Activated CD4-positive, alpha-beta T cell treated with anti-CD3 and anti-CD28 coated beads for 48 hours (primary cell): ENCODE results near the gene FRMPD4.

Experiments
- DNase-seq: peaks from one replicate; pipeline ENCODE4 v3.0.0-alpha.2; 2020

The FRMPD4 gene

DNA sequence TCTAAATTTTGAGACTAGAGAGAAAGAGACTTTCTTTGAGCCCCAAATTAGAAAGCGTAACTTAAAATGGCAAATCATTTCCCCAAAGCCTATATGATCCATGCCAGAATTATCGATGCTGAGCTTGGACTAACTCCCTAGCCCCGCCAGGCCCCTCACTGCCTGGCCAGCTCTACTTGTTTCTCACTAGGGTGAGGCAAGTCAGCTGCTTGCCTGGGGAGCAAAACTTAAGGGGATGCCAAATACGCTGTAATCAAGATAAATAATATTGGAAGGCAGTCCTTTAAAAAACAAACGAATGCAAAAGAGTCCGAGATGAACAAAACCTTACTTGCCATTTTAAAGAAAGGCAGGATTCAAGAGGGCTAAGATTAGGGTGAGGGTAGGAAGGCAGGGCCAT lies 236.0 kb downstream of the FRMPD4 start:
- DNase-seq: no peak

DNA sequence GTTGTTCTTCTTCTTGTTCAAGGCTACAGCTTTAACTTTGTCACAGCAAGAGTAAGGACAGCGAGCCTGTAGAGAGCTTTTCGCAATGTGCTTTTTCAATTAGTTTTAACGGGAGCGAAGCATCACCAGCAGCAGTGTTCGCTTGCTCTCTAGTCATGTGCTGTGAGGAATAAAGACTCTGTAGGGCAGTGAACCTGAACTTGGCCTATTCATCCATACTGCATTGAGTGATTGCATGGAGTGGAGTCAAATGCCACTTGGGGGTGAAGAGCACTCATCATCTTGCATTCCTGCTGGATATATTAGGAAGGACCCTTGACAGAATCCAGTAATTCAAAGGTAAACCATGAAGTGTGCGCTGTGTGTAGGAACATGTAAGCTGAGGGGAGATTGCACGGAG lies 240.0 kb downstream of the FRMPD4 start:
- DNase-seq: no peak

DNA sequence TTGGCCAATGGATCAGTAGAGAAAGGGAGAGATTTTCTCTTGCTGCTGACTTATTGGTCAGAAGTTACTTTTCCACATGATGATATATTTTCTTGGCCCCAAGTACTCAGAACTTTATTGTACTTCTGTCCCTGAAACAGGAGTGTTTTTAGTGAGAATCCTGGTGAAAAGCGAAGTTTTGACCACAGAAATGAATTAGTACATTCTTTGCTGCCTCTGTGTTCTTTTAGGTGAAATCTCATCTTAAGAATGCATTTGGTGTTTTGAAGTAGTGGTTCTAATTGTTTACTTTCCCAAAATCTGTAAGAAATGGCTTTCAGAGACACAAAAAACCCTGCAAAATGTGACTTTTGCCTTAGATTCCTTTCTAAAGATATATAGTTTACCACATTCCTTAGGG lies 240.4 kb downstream of the FRMPD4 start:
- no peak for DNase-seq

DNA sequence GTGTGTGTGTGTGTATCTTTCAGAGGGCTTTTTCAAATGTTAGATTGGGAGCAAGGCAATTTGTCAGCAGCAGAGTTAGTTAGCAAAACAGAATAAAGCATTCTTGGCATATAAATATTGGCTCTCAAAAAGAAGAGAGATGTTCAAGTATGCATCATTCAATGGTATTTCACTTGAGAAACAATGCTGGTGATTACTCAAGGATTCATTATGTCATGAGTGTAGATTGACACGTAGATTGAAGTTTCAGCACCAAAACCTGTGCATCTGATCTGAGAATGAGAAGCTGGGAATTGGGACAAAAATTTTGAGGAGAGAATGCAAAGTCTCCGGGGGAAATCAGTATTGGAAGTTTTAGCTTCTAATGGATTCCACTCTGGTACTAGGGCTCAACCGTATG lies 241.4 kb downstream of the FRMPD4 start:
- DNase-seq: no peak

DNA sequence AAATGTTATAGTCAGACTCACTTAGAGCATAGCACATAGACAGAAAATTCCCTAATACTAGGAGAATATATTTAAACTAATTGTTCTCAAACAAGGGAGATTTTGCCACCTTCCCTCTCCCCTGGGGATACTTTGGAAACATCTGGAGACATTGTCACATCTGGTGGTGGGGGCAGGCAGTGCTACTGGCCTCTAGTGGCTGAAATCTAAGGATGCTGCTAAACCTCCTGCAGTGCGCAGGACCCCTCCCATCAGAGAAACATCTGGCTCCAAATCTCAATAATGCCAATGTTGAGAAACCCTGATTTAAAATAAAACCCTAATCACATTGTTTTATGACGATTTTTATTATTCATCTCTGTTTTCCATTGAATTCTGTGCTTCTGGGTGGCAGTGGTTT lies 244.9 kb downstream of the FRMPD4 start:
- DNase-seq: no peak

DNA sequence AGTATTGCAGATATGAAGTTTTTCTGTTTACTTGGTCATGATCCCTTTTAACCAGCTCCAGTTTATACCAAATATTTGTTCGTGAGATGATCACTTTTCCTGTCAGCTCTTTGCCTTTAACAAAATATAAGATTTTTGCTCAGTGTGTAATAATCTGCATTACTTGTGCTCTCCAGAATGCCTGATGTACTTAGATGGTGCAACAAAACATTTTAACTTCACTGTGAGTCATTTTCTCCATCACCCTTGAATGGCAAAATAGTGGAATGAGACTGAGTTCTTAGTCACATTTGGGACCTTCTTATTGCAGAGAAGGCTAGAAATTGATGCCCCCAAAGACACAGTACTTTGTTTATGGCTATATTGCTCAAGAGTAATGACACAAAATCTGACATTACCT lies 252.0 kb downstream of the FRMPD4 start:
- no peak for DNase-seq

DNA sequence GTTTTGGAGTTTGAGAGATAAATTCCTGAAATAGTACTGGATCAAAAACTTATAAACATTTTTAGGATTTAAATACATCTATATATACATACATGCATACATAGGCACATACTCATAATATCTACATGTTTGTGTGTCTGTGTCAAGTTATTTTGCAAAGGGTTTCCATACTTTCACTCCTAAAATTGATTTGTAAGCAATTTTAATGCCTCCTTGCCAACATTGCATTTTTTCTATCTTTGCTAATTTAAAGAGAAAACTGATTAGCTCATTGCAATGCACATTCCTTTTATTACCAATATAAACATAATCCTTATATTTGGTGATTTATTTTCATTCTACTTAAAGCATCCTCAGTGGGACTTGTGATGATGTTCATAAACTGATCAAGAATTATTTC lies 258.3 kb downstream of the FRMPD4 start:
- DNase-seq: no peak

DNA sequence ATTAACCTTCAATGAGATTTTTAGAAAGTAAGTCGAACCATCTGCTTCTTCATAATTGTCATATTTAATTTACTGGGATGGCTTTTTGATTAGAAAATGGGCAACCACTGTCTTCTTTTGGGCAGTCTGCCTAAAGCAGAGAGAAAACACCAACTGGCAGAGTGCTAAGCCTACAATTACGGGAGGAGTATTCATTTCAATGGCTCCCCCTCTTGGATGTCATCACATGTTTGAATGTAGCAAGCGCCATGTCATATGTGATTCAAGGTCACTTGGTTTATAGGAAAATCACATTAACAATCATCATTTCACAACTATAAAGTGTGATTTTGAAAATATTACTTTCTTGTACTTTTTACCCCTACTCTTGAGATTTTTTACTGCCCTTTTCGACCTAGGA lies 261.9 kb downstream of the FRMPD4 start:
- DNase-seq: no peak

DNA sequence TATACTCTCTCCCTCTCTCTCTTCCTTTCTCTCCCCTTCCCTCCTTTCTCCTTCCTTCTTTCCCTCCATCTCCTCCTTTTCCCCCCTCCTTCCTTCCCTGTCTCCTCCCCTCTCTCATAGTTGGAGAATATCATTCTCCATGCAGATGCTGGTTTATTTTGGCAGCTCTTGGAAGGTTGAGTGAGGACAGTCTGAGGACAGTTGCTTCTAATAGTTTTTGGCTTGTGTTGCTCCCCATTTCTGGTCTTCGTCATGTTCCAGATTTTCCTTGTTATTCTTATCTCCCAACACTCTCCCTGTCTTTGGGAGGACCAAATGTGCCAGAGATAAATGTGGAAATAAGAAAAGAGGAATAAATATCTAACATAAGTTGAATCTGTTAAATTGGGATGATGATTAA lies 263.0 kb downstream of the FRMPD4 start:
- DNase-seq: no peak

DNA sequence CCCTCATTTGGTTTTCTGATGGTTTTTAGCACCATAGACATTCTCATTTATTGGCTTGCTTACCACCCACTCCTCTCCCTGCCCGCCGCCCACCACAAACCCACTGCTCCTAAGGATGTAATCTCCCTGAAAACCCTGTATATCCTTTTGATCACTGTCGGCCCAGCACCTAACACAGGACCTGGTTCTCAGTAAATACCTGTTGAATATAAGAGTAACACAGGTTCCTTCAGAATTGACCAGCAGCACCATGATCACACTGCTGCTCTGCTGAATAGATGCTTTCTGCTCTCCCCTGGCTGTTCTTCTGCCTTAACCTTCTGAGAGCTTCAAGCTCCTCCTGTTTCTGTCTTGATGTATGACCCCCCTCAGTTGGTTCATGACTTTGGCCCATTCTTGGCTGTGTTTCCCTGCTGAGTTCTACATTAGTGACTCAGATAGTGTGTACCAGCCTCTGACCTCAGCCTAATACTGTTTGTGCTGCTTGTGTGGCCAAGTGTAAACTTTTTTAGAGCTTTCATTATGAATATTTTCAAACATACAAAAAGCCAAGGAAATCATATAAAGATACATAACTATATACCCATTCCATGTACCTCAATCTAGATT lies 265.3 kb downstream of the FRMPD4 start:
- no peak for DNase-seq

DNA sequence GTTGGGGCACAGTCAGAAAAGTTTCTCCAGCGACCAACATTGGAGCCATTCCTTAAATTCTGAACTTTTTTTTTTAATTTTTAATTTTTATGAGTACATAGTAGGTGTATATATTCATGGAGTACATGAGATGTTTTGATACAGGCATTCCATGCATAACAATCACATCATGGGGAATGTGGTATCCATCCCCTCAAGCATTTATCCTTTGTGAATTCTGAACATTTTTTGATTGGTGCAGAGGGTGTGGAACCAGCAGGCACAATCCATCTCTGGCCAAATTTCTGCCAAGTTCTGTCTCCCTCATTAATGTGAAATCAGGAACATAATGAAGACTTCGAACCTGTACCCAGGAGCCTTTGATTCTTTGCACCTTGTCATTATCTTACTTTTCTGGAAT lies 267.0 kb downstream of the FRMPD4 start:
- DNase-seq: no peak

DNA sequence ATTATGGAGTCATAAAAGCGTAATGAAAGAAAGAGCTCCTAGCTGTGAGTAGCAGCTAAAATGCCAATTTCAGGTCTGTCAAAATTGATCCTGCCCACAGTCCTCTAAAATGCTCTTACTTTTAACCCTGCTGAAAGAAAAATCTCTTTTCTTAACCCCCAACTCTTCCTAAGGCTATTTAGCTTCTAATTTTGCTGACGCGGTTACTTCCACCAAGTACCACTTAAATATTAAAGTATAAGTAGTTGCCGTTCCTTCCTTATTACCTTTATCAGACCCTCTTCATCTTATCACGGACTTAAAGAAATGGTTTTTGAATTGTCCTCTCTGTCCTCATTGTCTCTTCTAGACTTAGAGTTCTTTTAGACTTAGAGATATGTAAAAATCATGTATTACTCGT lies 272.2 kb downstream of the FRMPD4 start:
- no peak for DNase-seq

DNA sequence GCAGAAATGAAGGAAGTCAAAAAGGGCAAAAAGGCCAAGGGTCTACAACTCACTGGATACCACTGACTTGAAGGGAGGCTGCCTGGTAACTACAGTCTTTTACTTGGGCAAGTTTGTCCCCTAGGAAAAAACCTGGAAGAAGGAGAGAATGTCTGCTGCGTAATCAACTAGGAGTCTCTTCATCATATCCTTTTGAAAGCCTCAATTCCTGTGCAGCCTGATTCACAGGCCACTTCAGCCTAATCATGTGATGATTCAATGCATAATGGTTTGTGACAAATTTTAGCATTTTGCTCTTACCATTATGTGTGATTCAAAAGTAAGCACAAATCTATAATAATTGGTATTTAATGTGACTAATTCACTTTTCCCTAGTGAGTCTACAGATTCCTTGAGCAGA lies 273.6 kb downstream of the FRMPD4 start:
- DNase-seq: no peak

DNA sequence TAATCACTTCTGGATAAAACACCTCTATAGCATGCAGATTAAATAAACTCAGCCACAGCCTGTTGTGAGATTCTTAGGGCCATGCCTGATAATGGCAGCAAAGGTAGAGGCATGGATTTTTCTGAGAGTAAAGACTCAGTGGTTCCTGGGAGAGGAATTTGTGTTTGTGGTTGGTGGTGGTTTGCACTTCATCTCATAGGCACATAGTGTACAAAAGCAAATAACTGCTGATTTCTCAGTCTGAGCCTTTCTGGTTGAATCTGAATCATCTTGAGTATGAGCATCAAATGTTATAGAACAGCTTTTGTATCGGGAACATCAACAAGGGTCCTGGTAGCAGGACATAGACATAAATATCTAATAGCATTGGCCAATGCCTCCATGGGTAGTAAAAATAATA lies 274.3 kb downstream of the FRMPD4 start:
- no peak for DNase-seq

DNA sequence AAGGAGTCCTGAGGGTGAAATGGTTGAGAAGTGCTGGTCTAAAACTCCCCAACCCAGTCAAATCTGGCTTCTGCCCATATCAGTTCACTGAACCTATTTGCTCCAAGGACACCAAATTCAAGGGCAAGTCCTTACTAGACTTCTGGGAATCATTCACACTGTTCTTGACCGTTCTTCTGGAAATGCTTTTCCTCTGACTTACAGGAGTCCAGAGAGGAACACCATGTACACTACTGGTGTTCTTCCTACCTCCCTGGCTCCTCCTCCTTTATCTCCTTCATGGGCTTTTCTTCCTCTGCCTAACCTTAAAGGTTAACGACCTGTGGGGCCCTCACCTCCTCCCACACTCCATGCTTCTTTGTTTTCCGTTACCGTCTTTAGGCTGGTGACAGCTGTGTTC lies 281.3 kb downstream of the FRMPD4 start:
- no peak for DNase-seq

DNA sequence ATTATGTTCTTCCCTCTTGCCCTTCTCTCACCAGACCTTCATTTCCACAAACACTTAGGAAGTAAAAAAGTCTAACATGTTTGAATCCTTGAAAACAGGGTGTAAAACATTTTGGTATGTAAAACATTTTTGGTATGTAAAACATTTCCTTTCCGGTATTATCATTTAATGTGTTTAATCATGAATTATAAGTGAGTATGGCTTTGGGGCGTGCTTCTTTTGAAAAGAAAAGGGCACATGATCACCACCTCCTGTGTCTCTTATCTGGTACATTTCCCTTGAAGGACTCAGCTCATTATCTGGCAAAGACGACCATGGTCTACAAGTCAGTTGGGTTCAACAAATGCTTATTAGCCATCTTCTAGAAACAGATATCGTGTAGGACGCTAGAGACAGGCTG lies 283.6 kb downstream of the FRMPD4 start:
- DNase-seq: no peak

DNA sequence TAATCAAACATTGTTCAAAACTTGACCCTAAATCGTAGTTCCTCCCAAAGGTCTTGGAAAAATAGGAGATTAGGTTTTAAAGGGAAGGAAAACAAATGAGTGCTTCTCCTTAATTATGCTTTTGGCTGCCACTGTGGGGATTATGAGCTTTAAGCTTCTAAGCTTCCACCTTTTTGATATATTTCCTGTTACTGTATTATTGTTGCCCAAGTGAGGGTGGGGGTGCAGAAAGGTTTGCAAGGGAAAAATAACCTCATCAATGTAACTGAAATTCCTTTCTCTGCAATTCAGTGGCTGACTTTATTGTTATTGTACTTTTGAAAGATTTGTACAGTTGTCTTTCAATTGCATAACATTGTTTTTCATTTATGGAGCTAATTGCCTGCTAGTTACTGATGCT lies 285.1 kb downstream of the FRMPD4 start:
- no peak for DNase-seq

DNA sequence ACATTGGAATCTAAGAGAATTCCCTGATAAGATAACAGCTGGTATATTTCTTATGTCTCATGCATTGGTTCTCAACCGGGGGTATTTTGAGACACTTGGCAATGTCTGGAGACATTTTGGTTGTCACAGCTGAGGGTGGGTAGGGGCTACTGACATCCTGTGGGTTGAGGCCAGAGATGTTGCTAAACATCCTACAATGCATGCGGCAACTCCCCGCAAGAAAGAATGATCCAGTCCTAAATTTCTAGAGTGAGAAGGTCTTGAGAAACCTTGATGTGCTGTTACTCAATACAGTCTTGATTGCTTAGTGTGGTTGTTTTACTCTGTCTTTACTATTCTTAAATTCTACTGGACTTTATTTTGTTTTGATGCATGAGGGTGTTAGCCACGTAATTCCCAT lies 287.2 kb downstream of the FRMPD4 start:
- DNase-seq: no peak

DNA sequence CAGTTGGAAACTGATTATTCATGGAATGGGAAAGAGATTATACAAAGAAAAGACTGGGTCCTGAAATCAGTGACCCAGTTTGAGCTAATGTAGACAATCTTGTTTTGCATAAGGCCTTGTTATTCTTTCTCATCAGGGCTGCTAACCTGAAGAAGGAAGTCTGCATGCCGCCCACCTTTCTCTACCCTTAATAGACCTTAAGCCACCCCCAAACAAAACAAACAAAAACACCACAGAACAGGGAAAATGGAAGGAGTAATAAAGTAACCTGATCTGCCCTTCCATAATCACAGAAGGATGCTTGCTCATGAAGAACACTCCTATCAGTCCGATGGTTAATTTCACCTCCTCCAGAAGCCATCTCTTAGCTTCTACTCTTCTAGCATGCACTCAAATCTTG lies 288.1 kb downstream of the FRMPD4 start:
- no peak for DNase-seq

DNA sequence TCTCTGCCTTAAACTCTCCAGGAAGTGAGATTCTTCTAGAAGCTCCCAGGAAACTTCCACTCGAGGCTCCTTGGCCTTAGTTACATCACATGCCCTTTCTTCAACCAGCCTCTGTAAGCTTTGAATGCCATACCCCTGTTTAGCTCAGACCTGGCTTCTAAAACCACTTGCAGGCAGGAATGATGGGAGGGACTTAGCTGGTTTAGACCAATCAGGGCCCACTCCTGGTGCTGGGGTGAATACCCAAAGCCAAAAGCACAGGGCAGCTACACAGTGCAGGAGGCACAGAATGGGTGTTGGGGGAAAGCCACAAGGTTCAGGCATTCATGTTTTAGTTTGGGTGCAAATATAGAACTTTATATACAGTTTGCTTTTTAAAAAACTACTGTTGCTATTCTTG lies 296.2 kb downstream of the FRMPD4 start:
- DNase-seq: no peak

DNA sequence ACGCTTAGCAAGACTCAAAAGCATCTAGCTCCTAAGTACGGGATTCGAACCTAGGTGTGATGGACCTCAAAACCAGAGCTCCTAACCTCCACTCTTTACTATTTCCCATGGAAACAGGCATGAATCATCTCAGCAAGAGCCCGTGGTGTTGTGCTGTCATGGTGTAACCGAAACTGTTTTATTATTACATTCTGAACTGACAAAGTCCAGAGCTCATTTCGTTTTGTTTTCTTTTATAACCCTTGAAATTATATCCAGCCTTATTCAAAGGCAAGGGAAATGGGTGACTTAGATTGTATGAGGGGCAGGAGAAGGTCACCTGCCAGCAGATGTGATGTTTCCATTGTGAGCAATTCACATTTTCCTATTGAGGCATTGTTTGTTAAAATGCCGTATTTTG lies 301.1 kb downstream of the FRMPD4 start:
- no peak for DNase-seq

DNA sequence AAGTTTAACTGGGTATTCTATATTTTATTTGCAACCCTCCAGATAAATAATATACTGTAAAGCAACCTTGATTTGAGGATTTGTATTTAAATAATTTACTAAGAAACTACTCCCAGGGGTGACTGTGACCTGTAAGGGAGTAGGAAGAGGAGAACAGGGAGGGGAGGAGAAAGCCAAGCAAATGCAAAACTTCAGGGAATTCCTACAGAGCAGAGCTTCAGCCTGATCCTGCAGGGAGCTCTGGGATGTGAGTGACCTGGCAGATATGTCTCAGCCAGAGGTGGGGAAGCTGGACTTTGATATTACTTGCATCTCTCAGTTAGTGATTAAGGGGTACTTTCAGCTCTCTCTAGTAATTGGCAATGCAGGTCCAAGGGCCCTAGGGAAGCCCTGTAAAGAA lies 302.0 kb downstream of the FRMPD4 start:
- DNase-seq: no peak

DNA sequence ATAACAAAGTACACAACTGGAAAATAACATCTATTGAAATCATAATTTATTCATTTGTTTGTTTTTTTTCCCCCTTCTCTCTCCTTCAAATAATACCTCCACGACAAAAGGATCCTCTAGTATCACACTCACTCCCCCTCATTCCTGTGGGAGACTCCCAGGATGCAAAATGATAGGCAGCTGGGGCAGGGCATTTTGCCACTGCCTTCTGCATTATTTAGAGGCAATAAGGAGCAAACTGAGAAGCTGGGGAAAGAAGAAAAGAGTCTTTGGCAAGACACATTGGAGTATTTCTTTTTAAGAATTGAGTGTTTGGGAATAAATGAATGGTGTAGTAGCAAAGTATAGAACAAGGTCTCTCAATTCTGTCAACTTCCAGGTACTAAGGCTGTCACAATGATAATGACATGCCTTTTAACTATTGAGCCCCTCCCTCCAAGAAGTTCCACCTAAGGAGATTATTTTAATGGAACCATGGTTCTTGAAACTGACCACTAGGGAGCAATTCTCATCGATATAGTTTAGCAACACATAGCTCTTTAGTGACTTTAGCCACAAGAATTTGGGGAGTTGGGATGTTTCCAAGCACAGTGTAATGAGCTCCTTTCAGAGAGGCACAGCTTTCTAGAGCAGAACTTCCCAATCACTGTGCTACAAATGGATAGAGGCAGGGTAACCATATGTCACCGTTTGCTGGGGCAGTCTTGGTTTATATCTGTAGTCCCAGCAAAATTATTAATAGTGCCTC lies 303.3 kb downstream of the FRMPD4 start:
- DNase-seq: no peak

DNA sequence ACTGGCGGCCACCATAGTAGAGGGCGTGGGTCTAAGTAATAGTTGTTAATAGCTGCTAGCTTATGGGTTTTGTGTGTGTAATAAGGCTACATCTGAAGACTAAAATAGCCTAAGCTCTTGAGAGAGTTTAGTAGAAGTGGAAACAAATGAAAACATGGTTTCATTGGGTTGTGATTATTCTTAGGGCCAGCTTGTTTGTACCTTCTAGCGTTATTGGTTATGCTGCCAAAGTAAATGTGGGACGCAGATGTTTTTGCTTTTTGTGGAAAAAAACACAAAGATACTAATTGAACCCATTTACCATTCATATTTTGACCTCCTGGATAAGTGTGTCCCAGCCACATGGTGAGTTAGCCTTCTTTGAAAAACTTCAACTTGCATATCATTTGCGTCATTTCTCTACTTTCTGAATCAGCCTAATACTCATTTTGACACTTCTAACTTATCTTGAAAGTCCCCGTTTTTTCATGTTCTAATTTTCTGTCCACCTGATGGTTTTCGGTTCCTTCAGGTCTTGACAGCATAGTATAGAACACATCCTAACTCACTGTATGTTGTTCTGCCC lies 305.3 kb downstream of the FRMPD4 start:
- DNase-seq: no peak
